CD4-positive, alpha-beta T cell treated with Interleukin-21 for 1 hour (primary cell): ENCODE measurements around the gene SNRPE.
"Not testable (repeated sequence)": the region's sequence is repeated elsewhere in the genome, so short reads cannot be mapped to it uniquely, and the experiment has no call there.

ENCODE experiments used
- DNase-seq: peaks from one replicate; pipeline ENCODE4 v3.0.0-alpha.2; 2020

The SNRPE gene

GRCh38 chr1:203861379-203862184 is at the start of gene SNRPE:
Gene SNRPE, plus strand, starts transcription at chr1:203861599. Its CDS starts 61 bp downstream, at chr1:203861660.
- peak; percentile 98 for DNase-seq

- DNase-seq: no peak
These were observed 47.6 kb upstream of the SNRPE start for GRCh38 chr1:203813581-203814341.

- no peak for DNase-seq
These were observed 43.0 kb upstream of the SNRPE start for GRCh38 chr1:203818399-203818798.

GRCh38 chr1:203823306-203823705 is 38.1 kb upstream of the SNRPE start:
- no peak for DNase-seq

GRCh38 chr1:203826175-203826574 is 35.2 kb upstream of the SNRPE start:
- DNase-seq: no peak

- no peak for DNase-seq
These were observed 33.4 kb upstream of the SNRPE start for GRCh38 chr1:203828002-203828401.

GRCh38 chr1:203828503-203828902 is 32.9 kb upstream of the SNRPE start:
- DNase-seq: no peak

GRCh38 chr1:203829247-203829646 is 32.2 kb upstream of the SNRPE start:
- DNase-seq: not testable (repeated sequence)

GRCh38 chr1:203835476-203835875 is 25.9 kb upstream of the SNRPE start:
- no peak for DNase-seq

GRCh38 chr1:203839081-203839480 is 22.3 kb upstream of the SNRPE start:
- DNase-seq: no peak

GRCh38 chr1:203840208-203840808 is 21.1 kb upstream of the SNRPE start:
- DNase-seq: no peak

- no peak for DNase-seq
These were observed 18.9 kb upstream of the SNRPE start for GRCh38 chr1:203842559-203842876.

GRCh38 chr1:203843435-203843834 is 18.0 kb upstream of the SNRPE start:
- DNase-seq: no peak

GRCh38 chr1:203853112-203853511 is 8.3 kb upstream of the SNRPE start:
- DNase-seq: not testable (repeated sequence)

- no peak for DNase-seq
These were observed 3.3 kb upstream of the SNRPE start for GRCh38 chr1:203858055-203858454.

GRCh38 chr1:203858975-203859374 is 2.4 kb upstream of the SNRPE start:
- no peak for DNase-seq

- DNase-seq: no peak
These were observed 888 bp upstream of the SNRPE start for GRCh38 chr1:203860396-203861025.

- DNase-seq: no peak
These were observed 6.4 kb downstream of the SNRPE start for GRCh38 chr1:203867802-203868201.

GRCh38 chr1:203870245-203870644 is 8.8 kb downstream of the SNRPE start:
- no peak for DNase-seq

- peak; percentile 44 for DNase-seq
These were observed 9.9 kb downstream of the SNRPE start for GRCh38 chr1:203871114-203871880.

GRCh38 chr1:203873094-203873493 is 11.7 kb downstream of the SNRPE start:
- DNase-seq: no peak

GRCh38 chr1:203878422-203878821 is 17.0 kb downstream of the SNRPE start:
- no peak for DNase-seq

GRCh38 chr1:203880606-203881005 is 19.2 kb downstream of the SNRPE start:
- no peak for DNase-seq
